B cell (primary cell): ENCODE measurements around the gene SYNE2. TPM values are rescaled to one million over a fixed set of nuclear protein-coding genes. Genes with fewer than 3 reads are reported as not detected.
"Not testable (repeated sequence)": the region's sequence is repeated elsewhere in the genome, so short reads cannot be mapped to it uniquely, and the experiment has no call there.

Experiments used
- ATAC-seq: fragments of 200-7000 bp; cut with Tn5 transposase; one replicate; pipeline ENCODE4 v1.10.0; 2021; ENCODE audit warnings: low read depth, mild to moderate bottlenecking, moderate number of reproducible peaks, moderate library complexity
- CTCF ChIA-PET: fragments of 350-600 bp; sonication (Branson Sonifier 250); formaldehyde crosslinking; loops from one replicate; lab custom pipeline; 2021; ENCODE audit warnings: antibody characterized with exemption, inconsistent platforms; lab: Charles Lee
- POLR2A ChIA-PET: fragments of 350-600 bp; sonication (Branson Sonifier 250); formaldehyde crosslinking; loops from one replicate; lab custom pipeline; 2021; ENCODE audit warnings: antibody characterized with exemption; lab: Charles Lee
- DNase-seq: peaks from one replicate; pipeline ENCODE4 v3.0.0; 2013
- H2AFZ ChIP-seq: 2 replicates; pipeline ENCODE4 v1.6.1; 2012; ENCODE audit warnings: mild to moderate bottlenecking, low read depth, low read length; ENCODE audit not compliant: insufficient read depth, poor library complexity, severe bottlenecking
- H3K27ac ChIP-seq, 2 donors: 1 replicate in 1 of 2; 2 replicates in 1 of 2; pipeline ENCODE4 v1.5.1; 2012 to 2013; ENCODE audit warnings: low read length in 2 of 2, mild to moderate bottlenecking in 2 of 2, moderate library complexity in 1 of 2
- H3K27me3 ChIP-seq, 4 experiments: fragments of 200-600 bp in 1 of 4; sonication (generic) in 1 of 4; replicated peaks in 1 of 4; 1 replicate in 2 of 4; 2 replicates in 2 of 4; pipeline versions ENCODE4 v1.6.1 to v1.7.0; 2013 to 2016; ENCODE audit warnings: low read length in 3 of 4, mild to moderate bottlenecking in 2 of 4, mixed read lengths in 1 of 4, moderate library complexity in 1 of 4; ENCODE audit not compliant: insufficient read depth in 4 of 4, control insufficient read depth in 3 of 4; ENCODE audit errors: control extremely low read depth in 1 of 4
- H3K36me3 ChIP-seq, 2 experiments: replicated peaks in 1 of 2; 1 replicate in 1 of 2; 2 replicates in 1 of 2; pipeline versions ENCODE4 v1.6.1 to v1.7.1; 2013; ENCODE audit warnings: low read length in 1 of 2; ENCODE audit not compliant: insufficient read depth in 2 of 2, control insufficient read depth in 1 of 2; ENCODE audit errors: control extremely low read depth in 1 of 2, extremely low read depth in 1 of 2
- H3K4me1 ChIP-seq, 2 donors: fragments of 200-600 bp in 1 of 2; sonication (generic) in 1 of 2; 1 replicate in 1 of 2; 2 replicates in 1 of 2; pipeline versions ENCODE4 v1.5.1 to v1.6.1; 2013 to 2017; ENCODE audit warnings: low read length in 2 of 2; ENCODE audit not compliant: control insufficient read depth in 2 of 2, insufficient read depth in 2 of 2
- H3K4me2 ChIP-seq: replicated peaks from 2 replicates; pipeline ENCODE3; 2012; ENCODE audit warnings: mild to moderate bottlenecking, low read depth, low read length; ENCODE audit not compliant: poor library complexity, severe bottlenecking
- H3K4me3 ChIP-seq, 5 experiments: fragments of 200-600 bp in 1 of 5; sonication (generic) in 1 of 5; 1 replicate in 3 of 5; 2 replicates in 2 of 5; pipeline versions ENCODE4 v1.5.1 to v1.7.0; 2011 to 2016; ENCODE audit warnings: low read length in 4 of 5, mild to moderate bottlenecking in 4 of 5, low read depth in 2 of 5, control low read depth in 1 of 5, moderate library complexity in 1 of 5; ENCODE audit not compliant: insufficient read depth in 1 of 5; ENCODE audit errors: control extremely low read depth in 1 of 5, extremely low read depth in 1 of 5
- H3K79me2 ChIP-seq: fragments of 200-600 bp; sonication (generic); one replicate; pipeline ENCODE4 v1.6.0; 2016; ENCODE audit warnings: low read length; ENCODE audit not compliant: control insufficient read depth, insufficient read depth
- H3K9ac ChIP-seq: fragments of 200-600 bp; sonication (generic); 2 replicates; pipeline ENCODE4 v1.6.1; 2017; ENCODE audit warnings: mild to moderate bottlenecking, low read length, moderate library complexity
- H3K9me3 ChIP-seq, 3 donors: one replicate each; pipeline versions ENCODE4 v1.6.1 to v1.7.1; 2013; ENCODE audit warnings: low read length in 2 of 3; ENCODE audit not compliant: control insufficient read depth in 2 of 3, insufficient read depth in 1 of 3; ENCODE audit errors: control extremely low read depth in 1 of 3
- H4K20me1 ChIP-seq: 2 replicates; pipeline ENCODE4 v1.6.0; 2012; ENCODE audit warnings: mild to moderate bottlenecking, low read length; ENCODE audit not compliant: insufficient read depth, control insufficient read depth, poor library complexity, severe bottlenecking
- H3K27ac Mint-ChIP-seq: one replicate; pipeline ENCODE4 v1.8.0; 2021; ENCODE audit warnings: mixed read lengths
- H3K27me3 Mint-ChIP-seq: one replicate; pipeline ENCODE4 v1.8.0; 2021; ENCODE audit warnings: mixed read lengths
- H3K4me1 Mint-ChIP-seq: one replicate; pipeline ENCODE4 v1.8.0; 2021; ENCODE audit warnings: mixed read lengths
- H3K4me3 Mint-ChIP-seq: one replicate; pipeline ENCODE4 v1.8.0; 2021; ENCODE audit warnings: mixed read lengths
- H3K9me3 Mint-ChIP-seq: one replicate; pipeline ENCODE4 v1.8.0; 2022; ENCODE audit warnings: mixed read lengths; ENCODE audit not compliant: insufficient read depth
- CTCF ChIP-seq: fragments of 200-600 bp; IDR thresholded peaks from one replicate; pipeline ENCODE4 v1.8.0; 2022; ENCODE audit warnings: antibody characterized with exemption, mild to moderate bottlenecking
- EZH2 ChIP-seq: IDR thresholded peaks from 2 replicates; pipeline ENCODE4 v1.6.1; 2012; ENCODE audit warnings: borderline replicate concordance, low read depth, mild to moderate bottlenecking, moderate library complexity, low read length; ENCODE audit not compliant: insufficient read depth, poor library complexity, severe bottlenecking
- WGBS: methylation state at CpG from one replicate; pipeline ENCODE4 v1.1.5; 2013; ENCODE audit warnings: missing lambda C conversion rate; ENCODE audit not compliant: insufficient coverage; 5-methylcytosine and 5-hydroxymethylcytosine counted together
- intact Hi-C: fragments of 100-400 bp; cut with micrococcal nuclease; formaldehyde crosslinking; loops from one replicate; pipeline ENCODE4 v1.10.0; 2022
- polyA plus RNA-seq: library from polyadenylated mRNA; depleted of rRNA; stranded (reverse); fragments of >200 nt; gene quantifications from 2 replicates; pipeline ENCODE4 v1.2.3, GENCODE V29; 2012
- total RNA-seq, 2 donors: library from RNA; stranded (reverse); fragments of 120-200 nt in 1 of 2; gene quantifications; 1 replicate in 1 of 2; 2 replicates in 1 of 2; pipeline versions ENCODE4 v1.2.3 to v1.2.4, GENCODE V29; 2013 to 2022

Gene SYNE2
- total and polyA plus RNA-seq, 2 donors (not counting 1 experiment from before 2014, with no cell fraction given), result 39.5 to 105 TPM

GRCh38 chr14:64026600-64026999 lies 173.8 kb downstream of the SYNE2 start:
- Histone ChIP-seq H3K27ac (no peak overlapping the region), H3K9ac (no peak overlapping the region), H3K4me1 (no peaks in the 10 kb centered on the region), H3K4me3 (no peak overlapping the region), H2AFZ (no peak overlapping the region), H3K27me3 (no peaks in the 10 kb centered on the region), H3K36me3 (peaks cover 12% of the 10 kb centered on the region in 2 experiments), H3K79me2 (no peaks in the 10 kb centered on the region), H3K4me2 (no peak overlapping the region), H4K20me1 (no peaks in the 10 kb centered on the region), H3K9me3 (no peaks in the 10 kb centered on the region)
- Mint-ChIP-seq H3K4me3 (no peak overlapping the region), H3K4me1 (no peaks in the 10 kb centered on the region), H3K9me3 (no peaks in the 10 kb centered on the region), H3K27ac (no peak overlapping the region), H3K27me3 (no peaks in the 10 kb centered on the region)
- CTCF ChIA-PET, result interaction anchor here (1.1 kb wide), 1 partner anchor 226 kb away, joined by 3 read pairs; no protein-coding TSS in a partner anchor
- WGBS, result 67% methylated on average over 2 of the region's 2 CpGs
- no peak for TF ChIP-seq CTCF
- TF ChIP-seq EZH2, result no peak
- ATAC-seq (no peak), DNase-seq (no peak)
- intact Hi-C loops, result no loop called here
- POLR2A ChIA-PET, result no interaction called here

DNA sequence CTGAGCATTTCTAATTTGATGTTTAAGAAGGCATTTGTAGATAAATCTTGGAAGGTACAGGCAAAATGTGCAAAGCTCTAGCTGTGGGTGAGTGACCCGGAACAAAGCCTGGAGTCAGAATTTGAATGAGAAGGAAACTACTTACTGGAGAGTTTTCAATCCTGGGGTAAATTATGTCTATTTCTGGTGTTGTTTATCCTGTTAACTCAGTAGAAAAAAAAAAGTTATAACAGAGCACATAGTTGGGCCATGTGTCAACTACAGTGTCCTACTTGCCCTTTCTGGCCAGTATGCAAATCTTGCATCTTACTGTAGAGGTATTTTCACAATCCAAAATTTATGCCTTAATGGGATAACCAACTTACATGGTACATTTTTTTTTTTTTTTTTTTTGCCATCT lies 182.3 kb downstream of the SYNE2 start:
- no peak for DNase-seq
- H4K20me1 ChIP-seq, result no peaks in the 10 kb centered on the region
- H3K4me1 ChIP-seq, result no peaks in the 10 kb centered on the region
- H3K36me3 ChIP-seq, result peaks cover 3 to 4% of the 10 kb centered on the region in 2 experiments
- H3K27ac ChIP-seq, result no peak overlapping the region
- Mint-ChIP-seq H3K9me3 (no peaks in the 10 kb centered on the region), H3K27ac (no peak overlapping the region), H3K4me1 (no peaks in the 10 kb centered on the region), H3K4me3 (no peak overlapping the region), H3K27me3 (no peaks in the 10 kb centered on the region)
- H3K9ac ChIP-seq, result no peak overlapping the region
- ChIA-PET CTCF (interaction anchor here (0.7 kb wide), 1 partner anchor 203 kb away, joined by 3 read pairs; no protein-coding TSS in a partner anchor), POLR2A (interaction anchor here (0.6 kb wide), 1 partner anchor 139 kb away, joined by 4 read pairs; no protein-coding TSS in a partner anchor)
- intact Hi-C loops, result no loop called here
- TF ChIP-seq CTCF (no peak), EZH2 (no peak)
- ATAC-seq, result no peak
- 100% methylated on average over 1 of the region's 1 CpG for WGBS
- H3K9me3 ChIP-seq, result no peaks in the 10 kb centered on the region
- H3K27me3 ChIP-seq, result no peaks in the 10 kb centered on the region
- H2AFZ ChIP-seq, result no peak overlapping the region
- no peak overlapping the region for H3K4me3 ChIP-seq
- no peak overlapping the region for H3K4me2 ChIP-seq
- H3K79me2 ChIP-seq, result no peaks in the 10 kb centered on the region

DNA sequence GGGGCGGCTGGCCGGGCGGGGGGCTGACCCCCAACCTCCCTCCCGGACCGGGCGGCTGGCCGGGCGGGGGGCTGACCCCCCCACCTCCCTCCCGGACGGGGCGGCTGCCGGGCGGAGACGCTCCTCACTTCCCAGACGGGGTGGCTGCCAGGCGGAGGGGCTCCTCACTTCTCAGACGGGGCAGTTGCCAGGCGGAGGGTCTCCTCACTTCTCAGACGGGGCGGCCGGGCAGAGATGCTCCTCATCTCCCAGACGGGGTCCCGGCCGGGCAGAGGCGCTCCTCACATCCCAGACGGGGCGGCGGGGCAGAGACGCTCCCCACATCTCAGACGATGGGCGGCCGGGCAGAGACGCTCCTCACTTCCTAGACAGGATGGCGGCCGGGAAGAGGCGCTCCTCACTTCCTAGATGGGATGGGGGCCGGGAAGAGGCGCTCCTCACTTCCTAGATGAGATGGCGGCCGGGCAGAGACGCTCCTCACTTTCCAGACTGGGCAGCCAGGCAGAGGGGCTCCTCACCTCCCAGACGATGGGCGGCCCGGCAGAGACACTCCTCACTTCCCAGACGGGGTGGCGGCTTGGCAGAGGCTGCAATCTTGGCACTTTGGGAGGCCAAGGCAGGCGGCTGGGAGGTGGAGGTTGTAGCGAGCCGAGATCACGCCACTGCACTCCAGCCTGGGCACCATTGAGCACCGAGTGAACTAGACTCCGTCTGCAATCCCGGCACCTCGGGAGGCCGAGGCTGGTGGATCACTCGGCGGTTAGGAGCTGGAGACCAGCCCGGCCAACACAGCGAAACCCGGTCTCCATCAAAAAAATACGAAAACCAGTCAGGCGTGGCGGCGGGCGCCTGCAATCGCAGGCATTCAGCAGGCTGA lies 185.3 kb downstream of the SYNE2 start:
- H3K4me1 ChIP-seq, H3K27me3 Mint-ChIP-seq, POLR2A ChIA-PET, H3K4me3 ChIP-seq, intact Hi-C loops, H3K4me1 Mint-ChIP-seq, H3K4me2 ChIP-seq, H3K27me3 ChIP-seq, H3K27ac ChIP-seq, DNase-seq, ATAC-seq, H3K79me2 ChIP-seq, H2AFZ ChIP-seq, H4K20me1 ChIP-seq, H3K9me3 Mint-ChIP-seq, H3K4me3 Mint-ChIP-seq, H3K9ac ChIP-seq, H3K27ac Mint-ChIP-seq, H3K9me3 ChIP-seq, H3K36me3 ChIP-seq: not testable (repeated sequence)
- 96% methylated on average over 34 of the region's 66 CpGs for WGBS
- CTCF ChIA-PET, result interaction anchor here (1.8 kb wide), 1 partner anchor 266 kb away, joined by 9 read pairs; no protein-coding TSS in a partner anchor
